ENCODE measurements around the gene MBTPS1.

DNA sequence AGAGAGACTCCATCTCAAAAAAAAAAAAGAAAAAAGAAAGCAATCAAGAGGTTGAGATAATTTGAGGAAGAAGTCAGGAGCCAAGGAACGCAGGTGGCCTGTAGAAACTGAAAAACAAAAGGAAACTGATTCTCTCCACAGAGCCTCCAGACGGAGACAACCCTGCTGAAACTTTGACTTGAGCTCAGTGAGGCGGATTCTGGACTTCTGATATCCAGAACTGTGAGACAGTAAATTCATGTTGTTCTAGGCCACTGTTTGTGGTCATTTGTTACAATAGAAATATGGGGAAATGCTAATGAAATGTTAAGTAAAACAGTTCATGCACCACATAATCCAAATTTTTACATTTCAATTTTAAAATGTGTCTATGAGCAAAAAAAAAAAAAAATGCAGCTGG is 5.2 kb downstream of the MBTPS1 start:
- TF ChIP-seq GATA2 (IDR thresholded peaks at IDR 0.05; ENCODE audit: low read depth, low read length) (no peak), GATA3 (IDR thresholded peaks at IDR 0.05; ENCODE audit: low read depth, low read length) (no peak)

All from SH-SY5Y (cell line).